ENCODE data around the gene EBNA1BP2. TPM values are rescaled to one million over a fixed set of nuclear protein-coding genes. Genes with fewer than 3 reads are reported as not detected.
"Not testable (repeated sequence)": the region's sequence is repeated elsewhere in the genome, so short reads cannot be mapped to it uniquely, and the experiment has no call there.

The EBNA1BP2 gene
- total RNA-seq, 2 donors from 2014 or later: 27.5 to 35.3 TPM

DNA sequence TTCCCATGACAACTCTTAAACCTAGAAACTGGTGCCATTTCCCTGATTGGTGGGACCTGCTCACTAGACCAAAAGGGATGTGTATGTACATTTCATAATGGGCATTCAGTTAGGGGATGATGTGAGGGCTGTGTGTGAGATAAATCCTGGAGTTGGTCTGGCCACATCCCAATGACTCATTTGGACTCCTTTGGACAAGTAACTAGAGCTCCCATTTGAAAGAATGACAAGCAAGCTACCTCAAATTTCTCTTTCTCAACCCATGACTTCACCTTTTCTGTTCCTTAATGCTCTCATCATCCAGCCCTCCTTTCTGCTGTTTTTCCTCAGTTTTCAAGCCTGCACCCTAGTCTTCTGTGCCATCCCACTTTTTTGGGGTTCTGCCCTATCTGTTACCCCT is 27.9 kb downstream of the EBNA1BP2 start:
- Histone ChIP-seq H3K36me3 (replicated peaks in 1 of 2; ENCODE audit: insufficient read depth in 1 of 2, low read depth in 2 of 2) (no peaks in the 10 kb centered on the region), H3K27ac (no peak overlapping the region), H3K4me1 (peaks cover 9% of the 10 kb centered on the region), H3K4me3 (no peak overlapping the region), H3K27me3 (no peaks in the 10 kb centered on the region), H3K9me3 (no peaks in the 10 kb centered on the region)
- no peak for DNase-seq
- TF ChIP-seq, protein P1, sequence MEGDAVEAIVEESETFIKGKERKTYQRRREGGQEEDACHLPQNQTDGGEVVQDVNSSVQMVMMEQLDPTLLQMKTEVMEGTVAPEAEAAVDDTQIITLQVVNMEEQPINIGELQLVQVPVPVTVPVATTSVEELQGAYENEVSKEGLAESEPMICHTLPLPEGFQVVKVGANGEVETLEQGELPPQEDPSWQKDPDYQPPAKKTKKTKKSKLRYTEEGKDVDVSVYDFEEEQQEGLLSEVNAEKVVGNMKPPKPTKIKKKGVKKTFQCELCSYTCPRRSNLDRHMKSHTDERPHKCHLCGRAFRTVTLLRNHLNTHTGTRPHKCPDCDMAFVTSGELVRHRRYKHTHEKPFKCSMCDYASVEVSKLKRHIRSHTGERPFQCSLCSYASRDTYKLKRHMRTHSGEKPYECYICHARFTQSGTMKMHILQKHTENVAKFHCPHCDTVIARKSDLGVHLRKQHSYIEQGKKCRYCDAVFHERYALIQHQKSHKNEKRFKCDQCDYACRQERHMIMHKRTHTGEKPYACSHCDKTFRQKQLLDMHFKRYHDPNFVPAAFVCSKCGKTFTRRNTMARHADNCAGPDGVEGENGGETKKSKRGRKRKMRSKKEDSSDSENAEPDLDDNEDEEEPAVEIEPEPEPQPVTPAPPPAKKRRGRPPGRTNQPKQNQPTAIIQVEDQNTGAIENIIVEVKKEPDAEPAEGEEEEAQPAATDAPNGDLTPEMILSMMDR (IDR thresholded peaks at IDR 0.05): no peak
- no peak for TF ChIP-seq POLR2A (IDR thresholded peaks at IDR 0.05)
- intact Hi-C loops (cut with DNase I): no loop called here
- ATAC-seq: no peak

- Histone ChIP-seq H3K27ac (no peak overlapping the region), H3K4me3 (no peak overlapping the region), H3K9me3 (no peaks in the 10 kb centered on the region), H3K4me1 (peaks cover 9% of the 10 kb centered on the region), H3K27me3 (no peaks in the 10 kb centered on the region), H3K36me3 (replicated peaks in 1 of 2; ENCODE audit: insufficient read depth in 1 of 2, low read depth in 2 of 2) (no peaks in the 10 kb centered on the region)
- intact Hi-C loops (cut with DNase I): no loop called here
- 23 to 32% methylated on average over 7 of the region's 7 CpGs for whole genome bisulfite sequencing, 2 donors
- ATAC-seq: no peak
- DNase-seq: no peak
- TF ChIP-seq, protein P1 (IDR thresholded peaks at IDR 0.05): no peak
- no peak for TF ChIP-seq POLR2A (IDR thresholded peaks at IDR 0.05)
These were observed 28.6 kb downstream of the EBNA1BP2 start for GRCh38 chr1:43143441-43143888.

GRCh38 chr1:43140583-43140982 is 31.5 kb downstream of the EBNA1BP2 start:
- intact Hi-C loops (cut with DNase I): no loop called here
- no peak overlapping the region for H3K4me3 ChIP-seq
- 84 to 90% methylated on average over 4 of the region's 4 CpGs for WGBS, 2 donors
- H3K36me3 ChIP-seq (replicated peaks in 1 of 2; ENCODE audit: insufficient read depth in 1 of 2, low read depth in 2 of 2): no peaks in the 10 kb centered on the region
- no peak overlapping the region for H3K27ac ChIP-seq
- H3K9me3 ChIP-seq: no peaks in the 10 kb centered on the region
- ATAC-seq: no peak
- no peaks in the 10 kb centered on the region for H3K4me1 ChIP-seq
- TF ChIP-seq, protein P1 (IDR thresholded peaks at IDR 0.05): no peak
- TF ChIP-seq POLR2A (IDR thresholded peaks at IDR 0.05): no peak
- no peaks in the 10 kb centered on the region for H3K27me3 ChIP-seq
- DNase-seq: no peak

DNA sequence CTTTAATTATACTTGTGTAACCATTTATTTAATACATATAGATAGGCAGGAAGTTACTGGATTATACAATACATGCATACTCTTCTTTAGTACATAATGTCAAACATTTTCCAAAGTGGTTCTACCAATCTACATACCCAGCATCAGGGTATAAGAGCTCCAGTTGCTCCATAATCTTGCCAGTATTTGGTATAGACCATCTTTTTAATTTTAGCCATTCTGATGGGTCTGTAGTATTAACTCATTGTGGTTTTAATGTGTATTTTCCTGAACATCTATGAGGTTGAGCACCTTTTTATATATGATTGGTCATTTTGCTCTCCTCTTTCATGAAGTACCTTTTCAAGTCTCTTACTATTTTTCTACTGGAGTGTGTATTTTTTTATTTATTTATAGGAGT is 32.1 kb downstream of the EBNA1BP2 start:
- no peak for DNase-seq
- Histone ChIP-seq H3K36me3 (replicated peaks in 1 of 2; ENCODE audit: insufficient read depth in 1 of 2, low read depth in 2 of 2) (no peaks in the 10 kb centered on the region), H3K27me3 (no peaks in the 10 kb centered on the region), H3K9me3 (no peaks in the 10 kb centered on the region), H3K4me1 (no peaks in the 10 kb centered on the region), H3K27ac (no peak overlapping the region), H3K4me3 (no peak overlapping the region)
- intact Hi-C loops (cut with DNase I): no loop called here
- no peak for ATAC-seq
- TF ChIP-seq, protein P1 (IDR thresholded peaks at IDR 0.05): no peak
- no peak for TF ChIP-seq POLR2A (IDR thresholded peaks at IDR 0.05)

- H3K27ac ChIP-seq; DNase-seq; H3K4me1 ChIP-seq; H3K4me3 ChIP-seq; ATAC-seq; intact Hi-C loops (cut with DNase I); H3K36me3 ChIP-seq (replicated peaks in 1 of 2; ENCODE audit: insufficient read depth in 1 of 2, low read depth in 2 of 2); H3K9me3 ChIP-seq; H3K27me3 ChIP-seq: not testable (repeated sequence)
- WGBS, 2 donors: 79 to 81% methylated on average over 8 of the region's 8 CpGs
These were observed 32.8 kb downstream of the EBNA1BP2 start for GRCh38 chr1:43139295-43139694.

Data from body of pancreas (tissue), 4 donors.